ENCODE data around the gene DNER. TPM values are rescaled to one million over a fixed set of nuclear protein-coding genes. Genes with fewer than 3 reads are reported as not detected.
"Not testable (repeated sequence)": the region's sequence is repeated elsewhere in the genome, so short reads cannot be mapped to it uniquely, and the experiment has no call there.

DNER gene, protein sequence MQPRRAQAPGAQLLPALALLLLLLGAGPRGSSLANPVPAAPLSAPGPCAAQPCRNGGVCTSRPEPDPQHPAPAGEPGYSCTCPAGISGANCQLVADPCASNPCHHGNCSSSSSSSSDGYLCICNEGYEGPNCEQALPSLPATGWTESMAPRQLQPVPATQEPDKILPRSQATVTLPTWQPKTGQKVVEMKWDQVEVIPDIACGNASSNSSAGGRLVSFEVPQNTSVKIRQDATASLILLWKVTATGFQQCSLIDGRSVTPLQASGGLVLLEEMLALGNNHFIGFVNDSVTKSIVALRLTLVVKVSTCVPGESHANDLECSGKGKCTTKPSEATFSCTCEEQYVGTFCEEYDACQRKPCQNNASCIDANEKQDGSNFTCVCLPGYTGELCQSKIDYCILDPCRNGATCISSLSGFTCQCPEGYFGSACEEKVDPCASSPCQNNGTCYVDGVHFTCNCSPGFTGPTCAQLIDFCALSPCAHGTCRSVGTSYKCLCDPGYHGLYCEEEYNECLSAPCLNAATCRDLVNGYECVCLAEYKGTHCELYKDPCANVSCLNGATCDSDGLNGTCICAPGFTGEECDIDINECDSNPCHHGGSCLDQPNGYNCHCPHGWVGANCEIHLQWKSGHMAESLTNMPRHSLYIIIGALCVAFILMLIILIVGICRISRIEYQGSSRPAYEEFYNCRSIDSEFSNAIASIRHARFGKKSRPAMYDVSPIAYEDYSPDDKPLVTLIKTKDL
- 1.00 TPM for total RNA-seq
- long read RNA-seq, partial matches to known transcripts = 0 of 3 reads
- long read RNA-seq, other reads (novel, unspliced or antisense) = 0 of 3 reads

DNA sequence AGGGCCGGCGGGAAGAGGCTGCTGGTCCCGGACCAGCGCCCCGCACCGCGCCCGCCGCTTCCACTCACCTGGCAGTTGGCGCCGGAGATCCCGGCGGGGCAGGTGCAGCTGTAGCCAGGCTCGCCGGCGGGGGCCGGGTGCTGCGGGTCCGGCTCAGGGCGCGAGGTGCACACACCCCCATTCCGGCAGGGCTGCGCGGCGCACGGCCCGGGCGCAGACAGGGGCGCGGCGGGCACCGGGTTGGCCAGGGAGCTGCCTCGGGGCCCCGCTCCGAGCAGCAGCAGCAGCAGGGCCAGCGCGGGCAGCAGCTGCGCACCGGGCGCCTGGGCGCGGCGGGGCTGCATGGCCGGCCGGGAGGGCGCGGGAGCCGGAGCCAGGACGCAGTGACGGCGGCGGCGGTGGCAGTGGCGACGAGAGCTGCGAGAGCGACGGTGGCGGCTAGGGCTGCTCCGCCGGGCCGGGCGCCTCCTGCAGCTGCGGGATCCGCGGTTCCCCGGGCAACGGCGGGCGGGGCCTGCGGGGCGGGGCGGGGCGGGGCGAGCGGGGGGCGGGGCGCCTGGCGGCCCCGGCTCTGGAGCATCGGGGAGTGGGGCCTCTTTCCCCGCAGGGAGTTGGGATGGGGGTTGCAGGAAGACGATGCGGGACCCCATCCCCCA, at the start of gene DNER:
TSS of gene DNER (minus strand) at position 476 of the 656 bp plus-strand sequence. CDS start at position 344, 132 bp downstream.
- no peak for DNase-seq (ENCODE audit: low spot score)
- intact Hi-C loops (cut with DNase I) = no loop called here

DNA sequence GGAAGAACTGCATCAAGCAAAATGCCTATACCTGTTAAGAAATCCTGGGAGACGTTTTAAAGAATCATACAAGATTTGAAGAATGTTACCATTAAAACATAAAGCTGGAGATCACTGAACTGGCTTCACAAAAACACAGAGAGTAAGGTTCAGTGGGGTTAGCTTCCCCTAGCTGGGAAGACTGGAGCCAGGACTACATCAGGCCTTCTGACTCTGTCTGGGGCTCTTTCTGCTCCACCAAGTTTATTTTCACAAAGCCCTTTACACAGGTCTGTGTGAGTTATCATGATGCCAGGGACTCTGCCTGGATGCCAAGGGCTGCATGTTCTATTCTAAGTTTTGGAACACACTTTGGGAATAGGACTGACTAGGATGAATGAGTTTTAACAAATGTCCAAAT, 47.3 kb upstream of the DNER start:
- DNase-seq (ENCODE audit: low spot score) = no peak
- intact Hi-C loops (cut with DNase I) = no loop called here

DNA sequence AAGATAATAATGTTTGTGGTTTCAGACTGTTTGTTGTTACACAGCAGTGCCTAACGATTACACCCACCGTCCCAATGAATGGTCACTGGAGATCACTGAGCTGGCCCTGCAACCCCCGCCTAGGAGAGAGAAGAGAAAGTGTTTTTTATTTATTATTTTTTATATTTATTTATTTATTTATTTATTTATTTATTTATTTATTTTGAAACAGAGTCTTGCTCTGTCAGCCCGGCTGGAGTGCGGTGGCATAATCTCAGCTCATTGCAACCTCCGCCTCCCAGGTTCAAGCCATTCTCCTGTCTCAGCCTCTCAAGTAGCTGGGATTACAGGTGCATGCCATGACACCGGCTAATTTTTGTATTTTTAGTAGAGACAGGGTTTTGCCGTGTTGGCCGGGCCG, 43.1 kb upstream of the DNER start:
- intact Hi-C loops (cut with DNase I) = not testable (repeated sequence)

DNA sequence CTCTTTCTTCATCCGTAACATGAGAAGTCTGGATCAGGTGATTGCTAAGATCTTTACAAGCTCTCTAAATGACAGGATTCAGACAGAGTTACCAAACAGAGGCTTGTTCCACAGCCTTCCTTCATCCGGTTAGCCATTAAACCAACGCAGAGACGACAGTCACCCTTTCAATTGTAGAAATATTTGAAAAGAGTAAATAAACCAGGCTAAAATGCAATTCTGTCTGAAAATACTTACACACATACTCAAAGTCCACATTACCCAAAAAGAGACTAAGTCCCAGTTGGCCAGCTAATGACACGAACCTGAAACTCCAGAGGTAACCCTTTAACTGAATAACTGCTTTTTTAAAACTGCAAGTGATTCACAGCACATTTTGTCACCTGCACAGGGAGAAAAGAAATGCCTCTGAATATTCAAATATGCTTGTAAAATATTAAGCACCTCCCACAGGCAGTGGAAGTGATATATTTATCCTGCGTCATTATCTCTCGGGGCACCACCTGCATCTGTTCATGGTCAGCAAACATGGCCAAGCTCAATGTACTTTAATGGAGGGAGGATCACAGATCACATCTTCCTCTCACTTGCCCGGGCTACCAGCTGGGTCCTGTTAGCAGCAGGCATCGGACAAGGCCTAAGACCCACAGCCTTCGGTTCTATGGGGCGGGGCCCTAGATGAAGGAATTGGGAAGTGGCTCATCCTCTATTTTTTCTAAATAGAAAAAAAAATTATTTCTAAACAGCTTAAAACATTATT, 38.8 kb upstream of the DNER start:
- intact Hi-C loops (cut with DNase I) = no loop called here
- no peak for DNase-seq (ENCODE audit: low spot score)

More for the DNA sequence above, 43.1 kb upstream of the DNER start:
- not testable (repeated sequence) for DNase-seq (ENCODE audit: low spot score)

DNA sequence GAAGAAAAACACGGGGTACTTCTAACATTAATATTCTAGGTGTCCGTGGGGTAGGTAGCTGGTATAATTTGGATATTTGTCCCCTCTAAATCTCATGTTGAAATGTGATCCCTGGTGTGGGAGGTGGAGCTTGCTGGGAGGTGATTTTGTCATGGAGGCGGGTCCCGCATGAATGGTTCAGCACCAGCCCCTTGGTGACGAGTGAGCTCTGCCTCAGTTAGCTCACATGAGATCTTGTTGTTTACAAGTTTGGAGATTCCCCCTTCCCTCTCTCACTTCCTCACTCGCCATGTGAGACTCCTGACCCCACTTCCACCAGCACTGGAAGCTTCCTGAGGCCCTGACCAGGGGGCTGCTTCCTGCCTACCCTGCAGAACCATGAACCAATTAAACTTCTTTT, 35.4 kb upstream of the DNER start:
- no peak for DNase-seq (ENCODE audit: low spot score)
- intact Hi-C loops (cut with DNase I) = no loop called here

DNA sequence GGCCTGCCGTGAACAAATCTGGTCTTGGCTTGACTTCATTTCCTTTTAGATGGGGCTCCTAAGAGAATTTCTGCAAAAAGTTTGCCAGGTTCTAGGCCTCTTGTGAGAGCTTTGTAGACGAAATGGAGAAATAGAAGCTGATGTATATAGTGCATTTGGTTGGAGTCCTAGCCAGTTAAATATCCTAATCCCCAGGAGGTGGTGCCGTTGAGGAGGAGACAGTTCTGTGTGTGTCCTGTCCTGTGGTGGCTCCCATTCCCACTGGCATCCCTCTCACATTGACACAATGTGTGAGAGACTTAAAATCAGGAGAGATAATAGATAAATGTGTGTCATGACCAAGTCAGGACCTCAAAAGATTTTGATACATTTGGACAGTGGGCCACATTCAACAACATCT, 34.6 kb upstream of the DNER start:
- DNase-seq (ENCODE audit: low spot score) = no peak
- intact Hi-C loops (cut with DNase I) = no loop called here

DNA sequence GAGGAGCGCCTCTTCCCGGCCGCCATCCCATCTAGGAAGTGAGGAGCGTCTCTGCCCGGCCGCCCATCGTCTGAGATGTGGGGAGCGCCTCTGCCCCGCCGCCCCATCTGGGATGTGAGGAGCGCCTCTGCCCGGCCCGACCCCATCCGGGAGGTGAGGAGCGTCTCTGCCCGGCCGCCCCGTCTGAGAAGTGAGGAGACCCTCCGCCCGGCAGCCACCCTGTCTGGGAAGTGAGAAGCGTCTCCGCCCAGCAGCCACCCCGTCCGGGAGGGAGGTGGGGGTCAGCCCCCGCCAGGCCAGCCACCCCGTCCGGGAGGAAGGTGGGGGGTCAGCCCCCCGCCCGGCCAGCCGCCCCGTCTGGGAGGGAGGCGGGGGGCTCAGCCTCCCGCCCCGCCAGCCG, 28.3 kb upstream of the DNER start:
- intact Hi-C loops (cut with DNase I); DNase-seq (ENCODE audit: low spot score): not testable (repeated sequence)

DNA sequence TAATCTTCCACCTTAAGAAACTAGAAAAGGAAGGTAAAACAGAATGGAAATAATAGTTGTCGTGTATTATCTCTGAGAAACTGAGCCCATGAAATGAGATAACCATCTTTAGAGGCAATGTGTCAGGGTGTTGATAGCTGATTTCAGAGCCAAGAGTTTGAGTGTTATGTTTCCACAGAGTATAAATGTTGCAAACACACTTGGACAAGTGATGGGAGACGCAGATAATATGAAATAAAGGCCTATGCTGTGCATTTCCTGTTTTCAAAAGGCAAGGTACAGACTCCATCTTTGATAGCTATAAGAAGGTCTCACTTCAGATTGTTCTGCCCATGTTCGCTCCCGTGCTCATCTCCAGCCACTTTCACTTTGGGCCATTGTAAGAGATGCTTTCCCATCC, 25.9 kb upstream of the DNER start:
- intact Hi-C loops (cut with DNase I) = no loop called here

DNA sequence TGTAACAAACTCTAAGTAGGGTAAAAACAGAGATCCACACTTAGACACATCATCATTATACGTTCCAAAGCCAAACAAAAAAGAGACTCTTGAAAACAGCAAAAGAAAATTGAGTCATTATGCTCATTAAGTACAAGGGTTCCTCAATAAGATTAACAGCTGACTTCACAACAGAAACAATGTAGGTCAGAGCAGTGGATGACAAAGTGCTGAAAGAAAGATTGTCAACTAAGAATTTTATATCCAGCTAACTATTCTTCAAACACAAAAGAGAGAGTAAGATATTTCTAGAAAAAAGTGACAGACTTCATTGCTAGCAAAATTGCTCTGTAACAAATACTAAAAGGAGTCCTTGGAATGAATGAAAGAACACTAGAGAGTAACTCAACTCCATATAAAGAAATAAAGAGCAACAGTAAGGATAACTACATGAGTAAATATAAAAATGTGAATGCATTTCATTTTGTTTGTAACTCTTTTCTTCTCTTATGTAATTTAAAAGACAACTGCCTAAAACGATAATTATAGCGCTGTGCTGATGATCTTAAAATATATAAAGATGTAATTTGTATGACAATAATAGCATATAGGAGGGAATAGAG, 23.8 kb upstream of the DNER start:
- intact Hi-C loops (cut with DNase I) = no loop called here
- DNase-seq (ENCODE audit: low spot score) = no peak

More for the DNA sequence above, 25.9 kb upstream of the DNER start:
- DNase-seq (ENCODE audit: low spot score) = no peak

DNA sequence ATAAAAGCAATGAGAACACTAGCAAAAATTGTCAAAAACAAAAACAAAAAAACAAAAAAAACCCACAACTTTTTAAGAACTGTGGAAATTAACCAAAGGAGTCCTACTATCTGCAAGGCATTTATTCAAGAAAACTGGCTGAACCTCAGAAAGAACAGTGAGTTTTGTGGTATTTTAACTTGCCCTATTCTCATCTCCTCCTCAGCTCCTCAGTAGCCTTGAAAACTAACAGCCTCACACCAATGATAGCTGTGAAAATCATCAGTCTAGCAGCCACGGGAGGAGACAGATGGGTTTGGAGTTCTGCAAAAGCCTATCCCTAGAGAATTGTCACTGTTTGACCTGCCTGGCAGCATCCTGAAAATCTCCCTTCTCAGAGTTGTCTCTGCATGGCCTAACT, 20.1 kb upstream of the DNER start:
- intact Hi-C loops (cut with DNase I) = no loop called here
- DNase-seq (ENCODE audit: low spot score) = no peak

DNA sequence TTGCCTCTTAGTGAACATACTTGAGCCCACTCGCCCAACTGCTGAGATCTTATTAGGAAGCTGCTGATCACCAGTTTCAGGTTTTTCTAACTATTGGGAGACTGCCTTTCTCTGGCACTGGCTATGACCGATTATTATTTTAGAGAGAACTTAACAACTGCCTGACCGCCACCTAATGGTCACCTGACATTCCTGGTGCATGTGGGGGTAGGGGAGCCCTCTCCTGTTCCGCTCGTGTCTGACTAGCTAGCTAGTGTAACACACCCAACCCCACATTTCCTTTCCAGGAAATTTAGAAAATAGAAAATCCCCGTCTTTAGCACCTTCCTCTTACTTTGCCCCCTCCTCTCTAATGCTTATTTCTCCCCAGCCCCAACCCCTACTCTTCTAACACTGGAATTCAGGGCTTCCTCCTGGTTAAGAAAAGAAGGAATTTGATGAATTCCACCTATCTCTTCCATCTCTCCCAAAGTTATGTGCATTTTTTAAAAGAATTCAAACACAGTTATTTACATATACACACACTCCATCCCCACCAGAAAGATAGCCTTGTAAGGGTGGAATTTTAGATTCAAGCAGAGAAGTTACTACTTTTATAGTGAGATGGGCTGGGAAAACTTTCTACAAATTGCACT, 19.4 kb upstream of the DNER start:
- intact Hi-C loops (cut with DNase I) = no loop called here

DNA sequence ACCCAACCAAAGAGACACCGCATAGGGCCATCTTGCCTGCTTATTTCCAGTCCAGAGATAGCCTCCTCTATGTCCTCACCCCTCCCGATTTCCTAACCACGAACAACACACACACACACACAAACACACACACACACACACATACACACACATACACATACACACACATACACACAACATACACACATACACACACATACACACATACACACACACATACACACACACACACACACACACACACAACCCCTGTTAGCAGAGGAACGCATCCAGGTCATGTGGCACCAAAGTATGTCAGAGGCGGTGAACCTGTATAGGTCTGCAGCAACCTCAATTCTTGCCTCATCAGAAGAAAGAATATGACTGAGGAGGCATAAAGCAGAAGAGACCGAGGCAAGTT, 18.5 kb upstream of the DNER start:
- intact Hi-C loops (cut with DNase I) = no loop called here
- no peak for DNase-seq (ENCODE audit: low spot score)

More for the DNA sequence above, 19.4 kb upstream of the DNER start:
- no peak for DNase-seq (ENCODE audit: low spot score)

DNA sequence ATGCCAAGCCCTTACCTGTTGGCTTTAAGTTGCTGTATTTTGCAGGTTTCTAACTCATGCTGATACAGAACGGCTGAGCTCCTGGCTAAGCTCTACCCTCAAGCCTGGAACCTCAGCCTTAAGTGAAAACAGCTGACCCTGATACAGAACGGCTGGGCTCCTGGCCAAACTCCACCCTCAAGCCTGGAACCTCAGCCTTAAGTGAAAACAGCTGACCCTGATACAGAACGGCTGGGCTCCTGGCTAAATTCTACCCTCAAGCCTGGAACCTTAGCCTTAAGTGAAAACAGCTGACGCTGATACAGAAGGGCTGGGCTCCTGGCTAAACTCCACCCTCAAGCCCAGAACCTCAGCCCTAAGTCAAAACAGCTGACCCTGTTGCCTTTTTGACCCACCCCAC, 17.6 kb upstream of the DNER start:
- intact Hi-C loops (cut with DNase I) = no loop called here
- no peak for DNase-seq (ENCODE audit: low spot score)

DNA sequence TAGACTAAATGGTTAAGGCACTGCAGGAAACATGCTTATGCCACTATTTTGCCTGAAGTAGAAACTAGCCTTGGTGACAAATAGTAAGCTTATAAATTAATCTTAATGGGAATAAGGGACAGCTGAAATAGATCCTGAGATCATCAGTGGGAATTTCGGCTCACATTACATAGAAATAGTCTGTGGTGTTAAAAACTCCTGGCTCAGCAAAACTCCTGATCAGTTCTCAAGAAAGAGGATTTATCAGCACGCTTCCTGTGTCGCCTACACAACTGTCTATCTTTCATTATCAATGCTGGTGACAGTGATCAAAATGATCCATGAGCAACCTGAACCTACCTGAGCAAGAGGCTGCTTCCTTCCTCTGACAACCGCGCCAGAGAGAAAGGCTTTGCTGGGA, 17.0 kb upstream of the DNER start:
- intact Hi-C loops (cut with DNase I) = no loop called here
- no peak for DNase-seq (ENCODE audit: low spot score)

DNA sequence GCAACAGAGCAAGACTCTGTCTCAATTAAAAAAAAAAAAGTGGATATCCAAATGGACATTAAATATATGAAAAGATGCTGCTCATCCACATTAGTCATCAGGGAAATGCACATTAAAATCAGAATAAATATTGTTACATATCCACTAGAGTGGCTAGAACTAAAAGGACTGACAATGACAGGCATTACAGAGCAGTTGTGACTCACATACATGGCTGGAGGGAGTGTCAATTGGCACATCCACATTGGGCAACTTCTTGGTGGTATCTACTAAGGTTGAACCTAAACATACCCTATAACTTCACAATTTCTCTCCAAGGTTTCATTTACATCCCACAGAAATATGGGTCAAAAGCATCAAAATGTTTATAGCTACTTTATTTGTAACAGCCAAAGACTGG, 14.0 kb upstream of the DNER start:
- DNase-seq (ENCODE audit: low spot score) = no peak
- intact Hi-C loops (cut with DNase I) = no loop called here

DNA sequence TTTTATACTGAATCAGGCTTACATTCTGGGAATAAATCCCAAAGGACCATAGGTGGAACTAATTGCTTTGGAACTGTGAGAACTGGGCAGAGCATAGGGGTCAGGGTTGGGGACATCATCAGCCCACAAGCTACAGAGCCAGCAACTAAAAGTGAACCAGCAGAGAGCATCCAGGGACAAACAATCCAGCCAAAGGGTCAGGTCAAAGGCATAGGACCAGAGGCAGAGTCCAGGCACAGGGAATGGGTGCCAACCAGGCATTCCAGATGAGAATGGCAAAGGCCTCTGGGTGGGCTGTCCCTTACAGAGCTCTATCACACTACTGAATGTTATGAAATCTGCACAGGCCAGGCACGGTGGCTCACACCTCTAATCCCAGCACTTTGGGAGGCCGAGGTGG, 12.3 kb upstream of the DNER start:
- no peak for DNase-seq (ENCODE audit: low spot score)
- intact Hi-C loops (cut with DNase I) = no loop called here

DNA sequence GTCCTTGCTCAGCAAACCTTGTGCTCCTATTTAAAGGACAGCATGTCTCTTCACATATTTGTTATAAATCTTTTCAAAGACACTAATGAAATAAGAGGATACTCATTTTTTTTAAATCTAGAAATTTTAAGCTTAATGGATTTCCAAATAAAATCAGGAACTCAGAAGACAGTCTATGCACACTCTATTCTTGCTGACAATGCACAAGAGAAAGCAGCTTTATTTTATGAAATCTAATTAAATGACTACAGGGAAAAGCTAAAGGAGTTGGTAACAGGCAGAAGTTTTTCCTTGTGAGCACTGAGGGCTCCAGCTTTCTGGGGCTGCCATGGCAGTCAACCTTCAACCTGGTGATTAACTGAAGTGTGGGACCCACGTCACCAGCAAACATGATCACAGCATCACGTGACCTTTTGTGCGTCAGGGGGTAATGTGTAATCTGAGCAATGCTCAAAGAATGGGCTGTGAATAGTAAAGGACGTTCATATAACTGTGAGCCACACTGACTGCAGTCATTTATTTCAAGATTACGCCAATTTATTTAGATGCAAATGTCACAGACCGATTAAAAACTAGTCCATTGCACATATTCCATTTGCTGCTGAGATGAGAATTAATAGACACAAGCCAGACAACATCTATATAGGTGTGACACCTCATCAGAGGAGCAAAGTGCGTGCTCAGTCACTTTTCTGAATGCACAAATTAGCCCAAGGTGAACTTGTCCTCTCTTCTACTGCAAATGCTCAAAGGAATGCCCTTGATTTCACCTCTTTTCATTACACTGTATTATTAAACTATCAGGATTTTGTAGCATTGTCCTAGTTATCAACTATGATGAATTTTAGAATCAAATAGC, 11.6 kb upstream of the DNER start:
- intact Hi-C loops (cut with DNase I) = no loop called here
- DNase-seq (ENCODE audit: low spot score) = no peak

DNA sequence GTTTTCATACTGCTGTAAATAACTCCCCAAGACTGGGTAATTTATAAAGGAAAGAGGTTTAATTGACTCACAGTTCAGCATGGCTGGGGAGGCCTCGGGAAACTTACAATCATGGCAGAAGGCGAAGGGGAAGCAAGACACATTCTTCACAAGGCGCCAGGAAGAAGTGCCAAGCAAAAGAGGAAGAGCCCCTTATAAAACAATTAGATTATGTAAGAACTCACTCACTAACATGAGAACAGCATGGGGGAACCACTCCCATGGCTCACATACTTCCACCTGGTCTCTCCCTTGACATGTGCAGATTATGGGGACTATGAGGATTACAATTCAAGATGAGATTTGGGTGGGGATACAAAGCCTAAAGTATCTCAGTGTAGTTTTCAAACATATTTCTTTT, 8.8 kb upstream of the DNER start:
- DNase-seq (ENCODE audit: low spot score); intact Hi-C loops (cut with DNase I): not testable (repeated sequence)
